ENCODE data around the gene FDXR.
"Not testable (repeated sequence)": the region's sequence is repeated elsewhere in the genome, so short reads cannot be mapped to it uniquely, and the experiment has no call there.

The FDXR gene

GRCh38 chr17:74873037-74873873, 461 bp upstream of the FDXR start:
- DNase-seq (peak; percentile 99), ATAC-seq (peak; percentile 95)

GRCh38 chr17:74871356-74872076, 1.3 kb downstream of the FDXR start:
- no peak for ATAC-seq
- DNase-seq: no peak

GRCh38 chr17:74870512-74870911, 2.3 kb downstream of the FDXR start:
- ATAC-seq (no peak), DNase-seq (no peak)

GRCh38 chr17:74870028-74870427, 2.8 kb downstream of the FDXR start:
- not testable (repeated sequence) for DNase-seq, ATAC-seq

DNA sequence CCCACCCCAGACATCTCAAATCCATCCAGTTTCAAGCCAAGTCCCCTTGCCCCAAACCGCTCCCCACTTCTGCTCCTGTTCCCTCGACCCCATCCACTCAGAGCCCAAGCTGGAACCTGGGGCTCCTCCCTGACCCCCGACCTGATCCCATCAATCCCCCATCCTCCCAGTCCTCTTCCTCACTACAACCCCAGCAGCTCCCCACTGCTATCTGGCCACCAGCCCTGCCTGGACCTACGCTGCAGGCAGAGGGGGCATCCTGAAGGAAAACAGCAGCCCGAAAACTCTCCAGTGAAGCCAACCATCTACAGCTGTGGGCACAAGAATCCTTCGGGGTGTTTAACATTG, 3.9 kb downstream of the FDXR start:
- no peak for DNase-seq
- ATAC-seq: no peak

DNA sequence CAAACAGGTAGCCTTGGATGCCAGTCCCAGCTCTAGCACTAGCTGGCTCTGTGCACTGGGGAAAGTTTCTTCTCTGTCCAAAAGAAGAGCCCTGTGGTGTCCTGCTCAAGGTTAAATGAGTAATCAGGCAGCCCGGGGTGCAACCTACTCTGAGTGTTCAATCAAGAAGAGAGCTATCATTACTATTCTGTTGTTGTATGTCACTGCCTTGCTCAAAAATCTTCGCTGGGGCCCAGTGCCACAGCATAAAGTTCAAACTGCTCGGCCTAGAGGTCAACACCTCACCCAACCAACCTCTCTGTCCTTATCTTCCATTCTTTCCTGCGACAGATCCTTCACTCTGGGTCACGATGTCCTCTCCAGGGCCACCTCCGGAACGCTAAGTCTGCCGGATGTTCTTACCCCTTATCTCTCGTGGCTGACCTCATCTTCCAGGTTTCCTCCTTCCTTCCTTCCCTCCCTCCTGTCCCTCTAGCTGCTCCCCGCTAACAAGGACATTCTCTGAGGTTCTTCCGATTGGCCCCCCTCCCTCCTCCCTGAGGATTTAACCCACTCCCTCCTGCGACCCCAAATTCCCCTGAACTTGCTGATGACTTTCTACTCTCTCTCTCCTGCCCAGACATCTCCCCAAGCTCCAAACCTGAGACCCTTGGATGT, 4.4 kb downstream of the FDXR start:
- no peak for ATAC-seq
- no peak for DNase-seq

DNA sequence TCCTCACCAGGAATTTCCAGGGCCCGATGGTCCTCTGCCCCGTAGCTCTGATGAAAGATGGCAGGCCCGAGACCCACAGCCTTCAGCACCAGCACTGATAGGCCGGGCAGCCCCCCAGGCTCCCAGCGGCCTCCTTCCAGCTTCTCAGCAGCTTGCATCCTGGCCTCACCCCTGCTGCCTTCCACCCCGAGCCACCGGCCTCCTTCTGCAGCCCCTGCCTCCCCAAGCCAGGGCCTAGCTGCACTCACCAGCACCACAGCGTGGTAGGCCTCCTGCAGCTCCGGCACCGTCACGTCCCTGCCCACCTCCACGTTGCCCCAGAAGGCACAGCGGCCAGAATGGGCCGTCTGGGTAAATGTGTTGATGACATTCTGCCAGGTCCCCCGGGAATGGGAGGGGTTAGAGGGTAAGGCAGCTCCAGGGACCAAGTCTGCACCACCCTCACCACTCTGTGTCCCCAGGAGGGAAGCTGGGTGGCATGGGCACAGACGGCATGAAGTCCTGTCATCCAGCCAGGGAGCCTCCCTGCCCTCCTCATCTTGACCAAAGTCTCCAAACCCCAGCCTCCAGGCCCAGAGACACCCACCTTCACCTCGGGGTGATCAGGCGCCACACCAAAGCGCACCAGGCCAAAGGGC, 6.5 kb downstream of the FDXR start:
- no peak for ATAC-seq
- DNase-seq: no peak

GRCh38 chr17:74865504-74866197, 7.1 kb downstream of the FDXR start:
- no peak for DNase-seq
- ATAC-seq: no peak

DNA sequence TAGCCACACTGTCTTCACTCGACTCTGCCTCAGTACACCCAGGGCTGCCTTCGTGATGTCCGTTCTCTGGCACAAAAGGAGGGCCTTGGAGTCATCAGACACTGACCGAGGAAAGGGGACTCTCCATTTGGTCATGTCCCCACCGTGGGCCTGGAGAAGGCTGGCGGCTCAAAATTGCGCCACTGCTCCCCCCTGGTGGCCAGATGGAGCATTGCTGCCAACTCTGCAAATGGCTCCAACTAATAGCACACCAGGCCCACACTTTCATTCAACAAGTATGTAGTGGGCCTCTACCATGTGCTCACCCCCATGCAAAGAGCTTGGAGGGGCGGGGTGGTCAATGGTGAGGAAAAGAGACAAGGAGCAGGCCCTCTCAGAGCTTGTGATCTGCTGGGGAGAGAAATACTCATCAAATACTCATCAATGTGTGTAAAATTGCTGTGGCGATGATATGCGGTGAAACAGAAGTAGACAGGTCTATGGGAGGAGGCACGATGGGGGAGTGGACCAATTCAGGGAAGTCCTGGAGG, 7.9 kb downstream of the FDXR start:
- ATAC-seq (peak; percentile 40), DNase-seq (peak; percentile 78)

DNA sequence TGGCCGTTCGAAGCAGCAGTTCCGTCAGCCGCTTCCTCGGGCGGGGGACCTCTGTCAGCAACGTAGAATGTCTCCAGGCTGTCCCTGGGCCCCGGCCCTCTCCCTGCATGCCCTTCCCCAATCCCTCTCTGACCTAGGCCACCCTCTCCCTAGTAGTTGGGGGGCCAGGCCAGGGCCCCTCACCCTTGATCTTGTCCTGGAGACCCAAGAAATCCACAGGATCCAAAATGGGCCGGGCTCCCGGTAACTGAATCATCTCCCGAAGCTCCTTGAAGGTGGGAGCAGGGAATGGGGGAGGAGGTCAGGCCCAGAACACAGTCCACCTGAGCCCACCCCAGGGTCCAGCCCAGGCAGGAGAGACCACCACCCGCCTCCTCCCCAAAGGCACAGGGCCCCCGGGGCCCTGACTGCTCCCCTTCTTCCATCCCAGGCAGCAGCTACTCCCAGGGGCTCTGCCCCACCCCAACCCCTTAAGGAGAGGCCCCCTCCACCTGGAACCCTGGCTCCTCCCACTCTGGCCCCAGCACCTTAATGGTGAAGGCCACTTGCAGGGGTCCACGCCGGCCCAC, 8.4 kb downstream of the FDXR start:
- ATAC-seq: no peak

GRCh38 chr17:74863420-74864296, 9.1 kb downstream of the FDXR start:
- DNase-seq: no peak
- no peak for ATAC-seq

More for the DNA sequence above, 8.4 kb downstream of the FDXR start:
- DNase-seq: no peak

- no peak for DNase-seq
- ATAC-seq: no peak
Observed at GRCh38 chr17:74862919-74863318, 9.9 kb downstream of the FDXR start.

- ATAC-seq (peak; percentile 58), DNase-seq (peak; percentile 86)
Observed at GRCh38 chr17:74862108-74862901, 10.5 kb downstream of the FDXR start.

- no peak for DNase-seq
- ATAC-seq: no peak
Observed at GRCh38 chr17:74861662-74862107, 11.1 kb downstream of the FDXR start.

DNA sequence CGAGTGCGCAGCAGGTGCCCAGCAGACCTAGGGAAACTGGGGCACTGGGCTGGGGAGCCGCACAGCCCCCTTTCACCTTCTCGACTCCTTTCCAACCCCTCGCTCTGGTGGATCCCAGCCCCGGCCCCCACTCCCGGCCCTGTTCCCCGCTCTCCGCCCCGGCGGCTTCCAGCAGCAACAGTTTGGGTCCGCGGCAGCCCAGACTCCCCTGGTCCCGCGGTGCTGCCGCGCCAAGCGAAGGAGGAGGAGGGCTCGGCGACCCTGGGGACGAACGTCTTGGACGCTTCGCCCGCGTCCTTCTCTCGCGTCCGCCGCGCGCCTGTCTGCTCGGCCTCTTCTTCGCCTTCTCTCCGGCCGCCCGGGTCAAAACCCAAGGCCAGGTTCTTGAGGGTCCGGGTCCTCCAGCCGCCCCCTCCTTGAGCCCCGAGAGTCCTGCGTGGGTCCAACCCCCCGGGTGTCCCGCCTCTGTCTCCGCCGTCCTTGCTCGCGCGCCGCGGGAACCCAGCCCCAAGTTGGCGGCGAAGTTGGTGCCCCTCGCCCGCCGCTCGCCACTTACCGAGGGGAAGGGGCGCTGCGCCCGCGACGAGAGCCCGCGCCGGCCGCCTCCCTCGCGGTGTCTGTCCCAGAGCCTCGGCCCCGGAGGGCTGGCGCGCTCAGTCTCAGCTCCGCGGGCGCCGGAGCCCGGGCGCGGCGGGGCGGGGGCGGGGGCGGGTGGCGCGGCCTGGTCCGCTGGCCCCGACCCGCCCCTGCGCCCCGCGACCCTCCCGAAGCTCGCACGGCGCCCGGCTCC, 11.7 kb downstream of the FDXR start:
- DNase-seq (no peak), ATAC-seq (no peak)

- DNase-seq: peak; percentile 19
- ATAC-seq: no peak
Observed at GRCh38 chr17:74860229-74860871, 12.4 kb downstream of the FDXR start.

DNA sequence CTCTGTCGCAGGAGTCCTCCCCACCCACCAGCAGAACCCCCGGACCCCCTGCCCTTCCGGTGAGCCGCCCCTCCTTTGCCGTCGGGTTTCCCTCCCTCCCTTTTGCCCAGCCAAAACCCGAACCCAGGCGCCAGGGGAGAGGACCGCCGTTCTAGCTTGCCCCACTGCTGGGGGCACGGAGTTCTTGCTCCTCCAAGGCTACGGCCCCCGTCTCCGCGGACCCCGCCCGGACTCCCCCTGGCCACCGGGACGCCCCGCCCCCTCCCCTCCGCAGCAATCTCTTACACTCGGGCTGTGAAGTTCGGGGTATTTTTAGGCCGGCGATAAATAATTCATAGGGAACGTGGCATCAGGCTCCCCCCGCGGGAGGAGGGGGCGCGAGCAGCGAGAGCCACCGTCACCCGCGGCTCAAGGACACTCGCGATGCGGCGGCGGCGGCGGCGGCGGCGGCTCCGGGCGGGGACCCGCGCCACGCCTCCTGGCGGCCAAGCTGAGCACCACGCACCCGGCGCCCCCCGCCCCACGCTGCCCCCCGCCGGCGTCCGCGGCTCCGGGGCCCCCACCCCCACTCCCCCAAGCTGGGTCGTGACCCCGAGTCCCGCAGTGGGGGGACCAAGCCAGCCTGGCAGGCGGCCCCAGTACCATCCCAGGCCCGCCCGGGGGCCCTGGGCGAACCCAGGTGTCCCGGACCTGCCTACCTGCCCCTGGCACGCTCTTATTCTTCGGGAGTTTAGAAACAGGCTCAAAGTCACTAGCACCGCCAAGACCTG, 13.2 kb downstream of the FDXR start, which contains the start of gene GRIN2C:
GRIN2C (minus strand) TSS at position 427 of the 770 bp plus-strand sequence. CDS start 4,793 bp downstream, outside the sequence.
- ATAC-seq (no peak), DNase-seq (peak; percentile 42)

All from stimulated activated naive CD8-positive, alpha-beta T cell treated with anti-CD3 and anti-CD28 coated beads, Interleukin-15, Interleukin-2, amounts not matched to agents 100 U/mL and 50 U/mL, for 24 hours (primary cell).